ENCODE measurements around the gene CNTN2. TPM values are rescaled to one million over a fixed set of nuclear protein-coding genes. Genes with fewer than 3 reads are reported as not detected.

Gene CNTN2
- total RNA-seq, 6 experiments from 2014 or later = not detected

DNA sequence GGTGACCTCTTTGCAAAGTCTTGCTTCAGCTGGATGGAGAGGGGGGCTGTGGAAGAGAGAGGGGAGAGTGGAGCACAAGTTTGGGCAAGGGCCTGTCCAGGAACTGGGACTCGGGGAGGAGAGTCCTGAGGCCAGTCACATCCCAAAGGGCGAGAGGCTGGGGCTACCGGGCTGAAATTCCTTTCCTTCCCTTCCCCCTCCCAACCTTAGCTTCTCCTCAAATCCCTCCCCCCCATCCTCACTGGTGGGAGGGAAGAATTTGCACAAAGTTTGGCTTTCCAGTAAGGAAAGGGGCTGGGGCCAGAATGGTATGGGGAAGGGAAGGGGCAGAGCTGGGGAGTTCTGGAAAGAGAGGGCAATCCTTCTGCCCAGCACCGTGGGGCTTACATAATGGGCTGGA lies 854 bp downstream of the CNTN2 start:
- DNase-seq = no peak
- Mint-ChIP-seq H3K27me3 (ENCODE audit: insufficient read depth) (peaks cover 67% of the 10 kb centered on the region), H3K4me3 (no peak overlapping the region), H3K4me1 (ENCODE audit: low read depth) (no peaks in the 10 kb centered on the region), H3K36me3 (ENCODE audit: low read depth) (no peaks in the 10 kb centered on the region), H3K9me3 (no peaks in the 10 kb centered on the region), H3K27ac (no peak overlapping the region)
- TF ChIP-seq, protein P1, sequence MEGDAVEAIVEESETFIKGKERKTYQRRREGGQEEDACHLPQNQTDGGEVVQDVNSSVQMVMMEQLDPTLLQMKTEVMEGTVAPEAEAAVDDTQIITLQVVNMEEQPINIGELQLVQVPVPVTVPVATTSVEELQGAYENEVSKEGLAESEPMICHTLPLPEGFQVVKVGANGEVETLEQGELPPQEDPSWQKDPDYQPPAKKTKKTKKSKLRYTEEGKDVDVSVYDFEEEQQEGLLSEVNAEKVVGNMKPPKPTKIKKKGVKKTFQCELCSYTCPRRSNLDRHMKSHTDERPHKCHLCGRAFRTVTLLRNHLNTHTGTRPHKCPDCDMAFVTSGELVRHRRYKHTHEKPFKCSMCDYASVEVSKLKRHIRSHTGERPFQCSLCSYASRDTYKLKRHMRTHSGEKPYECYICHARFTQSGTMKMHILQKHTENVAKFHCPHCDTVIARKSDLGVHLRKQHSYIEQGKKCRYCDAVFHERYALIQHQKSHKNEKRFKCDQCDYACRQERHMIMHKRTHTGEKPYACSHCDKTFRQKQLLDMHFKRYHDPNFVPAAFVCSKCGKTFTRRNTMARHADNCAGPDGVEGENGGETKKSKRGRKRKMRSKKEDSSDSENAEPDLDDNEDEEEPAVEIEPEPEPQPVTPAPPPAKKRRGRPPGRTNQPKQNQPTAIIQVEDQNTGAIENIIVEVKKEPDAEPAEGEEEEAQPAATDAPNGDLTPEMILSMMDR (IDR thresholded peaks at IDR 0.05) = no peak

DNA sequence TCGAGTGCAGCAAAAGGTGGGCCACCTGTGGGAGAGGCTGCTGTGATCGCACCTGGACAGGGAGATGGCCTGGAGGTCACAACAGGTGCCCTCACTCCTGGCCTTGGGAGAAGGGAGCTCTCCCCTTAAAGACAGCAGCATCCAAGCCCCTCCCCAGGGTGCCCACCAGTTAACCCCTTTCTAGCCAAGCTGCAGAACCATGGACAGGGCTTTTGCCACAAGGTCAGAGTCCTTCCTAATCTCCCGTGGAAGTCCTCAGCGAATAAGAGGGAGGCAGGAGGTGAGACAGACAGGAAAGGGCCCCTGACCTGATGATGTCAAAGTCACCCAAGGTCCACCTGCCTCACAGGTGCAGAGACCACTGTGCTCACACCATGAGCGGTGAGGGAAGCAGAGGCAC lies 1.7 kb downstream of the CNTN2 start:
- Mint-ChIP-seq H3K4me3 (no peak overlapping the region), H3K4me1 (ENCODE audit: low read depth) (no peaks in the 10 kb centered on the region), H3K27me3 (ENCODE audit: insufficient read depth) (peaks cover 60% of the 10 kb centered on the region), H3K27ac (no peak overlapping the region), H3K9me3 (no peaks in the 10 kb centered on the region), H3K36me3 (ENCODE audit: low read depth) (no peaks in the 10 kb centered on the region)
- TF ChIP-seq, protein P1 (IDR thresholded peaks at IDR 0.05) = no peak
- DNase-seq = no peak

DNA sequence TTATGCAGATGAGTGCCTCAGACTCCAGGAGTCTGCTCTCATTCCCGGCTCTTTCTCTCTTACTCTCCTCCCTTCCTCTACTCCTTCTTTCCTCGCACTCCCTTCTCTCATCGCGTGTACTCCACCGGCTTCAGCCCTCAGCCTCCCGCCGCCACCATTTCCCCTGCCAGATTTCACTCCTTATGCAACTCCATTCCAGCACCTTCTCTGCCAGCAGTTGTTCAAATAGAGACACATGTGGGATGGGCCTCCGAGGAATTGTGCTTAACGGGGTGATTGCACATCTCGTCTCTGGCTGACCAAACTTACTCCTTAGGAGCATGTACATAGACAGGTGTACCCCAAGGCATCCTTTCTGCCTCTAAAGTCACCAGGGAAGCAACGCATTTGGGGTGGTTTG lies 2.1 kb downstream of the CNTN2 start:
- Mint-ChIP-seq H3K4me3 (no peak overlapping the region), H3K4me1 (ENCODE audit: low read depth) (no peaks in the 10 kb centered on the region), H3K27ac (no peak overlapping the region), H3K36me3 (ENCODE audit: low read depth) (no peaks in the 10 kb centered on the region), H3K27me3 (ENCODE audit: insufficient read depth) (peaks cover 57% of the 10 kb centered on the region), H3K9me3 (no peaks in the 10 kb centered on the region)
- TF ChIP-seq, protein P1 (IDR thresholded peaks at IDR 0.05) = no peak
- DNase-seq = no peak

DNA sequence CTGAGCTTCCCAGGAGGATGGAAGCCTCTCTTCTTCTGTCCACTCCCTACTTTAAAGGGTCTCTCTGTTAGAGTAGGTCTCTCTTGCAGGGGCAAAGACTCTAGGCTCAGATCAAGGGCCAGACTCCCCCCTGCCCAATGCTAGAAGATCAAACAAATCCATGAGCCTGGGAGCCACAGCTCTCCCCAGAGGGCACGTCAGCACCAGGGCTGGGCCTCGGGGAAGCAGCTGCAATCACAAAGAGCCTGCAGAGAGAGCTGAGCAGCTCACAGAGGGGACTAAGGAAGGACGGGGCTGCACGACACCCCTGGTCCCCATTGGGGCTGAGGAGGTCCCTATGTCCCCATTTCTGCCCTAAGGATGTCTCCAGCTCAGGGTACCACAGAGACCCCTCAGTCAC lies 3.9 kb downstream of the CNTN2 start:
- no peak for DNase-seq
- no peaks in the 10 kb centered on the region for H3K4me1 Mint-ChIP-seq (ENCODE audit: low read depth)
- H3K4me3 Mint-ChIP-seq = no peak overlapping the region
- no peaks in the 10 kb centered on the region for H3K36me3 Mint-ChIP-seq (ENCODE audit: low read depth)
- H3K9me3 Mint-ChIP-seq = no peaks in the 10 kb centered on the region
- peaks cover 52% of the 10 kb centered on the region for H3K27me3 Mint-ChIP-seq (ENCODE audit: insufficient read depth)
- TF ChIP-seq, protein P1 (IDR thresholded peaks at IDR 0.05) = no peak
- no peak overlapping the region for H3K27ac Mint-ChIP-seq

DNA sequence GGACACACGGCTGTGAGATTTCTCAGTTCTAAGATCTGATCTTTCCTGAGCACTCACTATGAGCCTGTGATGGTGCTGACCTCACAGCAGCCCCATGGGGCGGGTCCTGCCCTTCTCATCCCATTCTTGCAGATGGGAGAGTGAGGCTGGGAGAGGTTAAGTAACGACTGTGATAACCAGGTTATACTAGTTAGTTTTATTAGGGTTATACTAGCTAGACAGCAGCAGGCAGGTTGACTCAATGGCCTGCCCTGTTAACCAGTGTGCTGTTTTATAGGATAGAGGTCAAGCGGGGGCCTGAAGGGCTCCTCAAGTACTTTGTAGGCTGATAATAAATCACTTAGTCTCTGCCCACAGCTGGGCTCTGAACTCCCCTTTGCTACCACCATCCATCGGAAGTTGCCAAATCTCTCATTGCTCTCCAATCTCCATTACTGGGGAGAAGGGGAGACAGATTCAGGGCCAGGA lies 4.8 kb downstream of the CNTN2 start:
- Mint-ChIP-seq H3K4me3 (no peak overlapping the region), H3K36me3 (ENCODE audit: low read depth) (no peaks in the 10 kb centered on the region), H3K27me3 (ENCODE audit: insufficient read depth) (peaks cover 43% of the 10 kb centered on the region), H3K4me1 (ENCODE audit: low read depth) (no peaks in the 10 kb centered on the region), H3K27ac (no peak overlapping the region), H3K9me3 (no peaks in the 10 kb centered on the region)
- no peak for DNase-seq
- TF ChIP-seq, protein P1 (IDR thresholded peaks at IDR 0.05) = no peak

DNA sequence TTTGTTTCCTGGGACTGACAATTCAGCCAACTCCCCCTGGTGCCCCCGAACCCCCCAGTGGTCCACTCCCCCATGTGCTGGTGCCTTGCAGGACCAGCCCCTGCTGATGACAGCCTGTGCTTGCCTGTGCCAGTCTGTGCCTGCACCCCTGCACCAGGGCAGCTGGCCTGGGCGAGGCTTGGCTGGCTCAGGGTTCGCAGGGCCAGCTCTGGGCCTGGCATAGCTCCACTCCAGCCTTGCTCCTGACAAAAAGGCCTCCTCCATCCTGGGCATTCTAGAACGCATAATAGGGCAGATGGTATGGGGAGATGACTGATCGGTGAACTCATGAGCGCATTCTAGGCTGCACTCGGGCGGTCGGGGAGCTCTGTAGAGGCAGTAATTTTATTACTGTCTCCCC lies 5.4 kb downstream of the CNTN2 start:
- Mint-ChIP-seq H3K9me3 (no peaks in the 10 kb centered on the region), H3K36me3 (ENCODE audit: low read depth) (no peaks in the 10 kb centered on the region), H3K4me3 (no peak overlapping the region), H3K27me3 (ENCODE audit: insufficient read depth) (peaks cover 43% of the 10 kb centered on the region), H3K27ac (no peak overlapping the region), H3K4me1 (ENCODE audit: low read depth) (no peaks in the 10 kb centered on the region)
- TF ChIP-seq, protein P1 (IDR thresholded peaks at IDR 0.05) = no peak
- DNase-seq = no peak

All from HFFc6 (cell line).